GM18517 (cell line): Measurements from ENCODE around the gene AGAP3.

Experiments used
- ATAC-seq: cut with Tn5 transposase; IDR thresholded peaks from one replicate; pipeline ENCODE4 v1.9.1; 2021; ENCODE audit warnings: mild to moderate bottlenecking, moderate library complexity; ENCODE audit not compliant: unreplicated experiment

The AGAP3 gene

GRCh38 chr7:151134743-151135524 lies 48.7 kb downstream of the AGAP3 start:
- no peak for ATAC-seq

GRCh38 chr7:151135525-151135845 lies 49.2 kb downstream of the AGAP3 start:
- ATAC-seq, result no peak

- no peak for ATAC-seq
Observed at GRCh38 chr7:151135866-151136843, 49.9 kb downstream of the AGAP3 start.

- no peak for ATAC-seq
Observed at GRCh38 chr7:151137076-151137675, 50.9 kb downstream of the AGAP3 start.

- no peak for ATAC-seq
Observed at GRCh38 chr7:151137791-151138152, 51.5 kb downstream of the AGAP3 start.

GRCh38 chr7:151138153-151138851 lies 52.0 kb downstream of the AGAP3 start:
- ATAC-seq, result no peak

GRCh38 chr7:151139071-151139790 lies 53.0 kb downstream of the AGAP3 start:
- no peak for ATAC-seq

- ATAC-seq, result no peak
Observed at GRCh38 chr7:151139791-151140190, 53.5 kb downstream of the AGAP3 start.

- no peak for ATAC-seq
Observed at GRCh38 chr7:151140826-151141225, 54.6 kb downstream of the AGAP3 start.

GRCh38 chr7:151141311-151141854 lies 55.1 kb downstream of the AGAP3 start:
- ATAC-seq, result no peak

GRCh38 chr7:151141855-151142685 lies 55.8 kb downstream of the AGAP3 start:
- ATAC-seq, result no peak

GRCh38 chr7:151142686-151143040 lies 56.4 kb downstream of the AGAP3 start:
- ATAC-seq, result no peak

- no peak for ATAC-seq
Observed at GRCh38 chr7:151143261-151144015, 57.2 kb downstream of the AGAP3 start.

- no peak for ATAC-seq
Observed at GRCh38 chr7:151144387-151144786, 58.1 kb downstream of the AGAP3 start.

- ATAC-seq, result no peak
Observed at GRCh38 chr7:151146761-151147160, 60.5 kb downstream of the AGAP3 start.

GRCh38 chr7:151148319-151149259 lies 62.3 kb downstream of the AGAP3 start:
- no peak for ATAC-seq

- ATAC-seq, result no peak
Observed at GRCh38 chr7:151150388-151150787, 64.1 kb downstream of the AGAP3 start.
